Fibroblast of lung (primary cell): Measurements from ENCODE around the gene TLR4. TPM values are rescaled to one million over a fixed set of nuclear protein-coding genes. Genes with fewer than 3 reads are reported as not detected.

Experiments used
- DNase-seq, 2 donors: peaks; one replicate each; pipeline versions ENCODE4 v3.0.0 to v3.0.0-alpha.2; 2010; ENCODE audit warnings: low read depth in 2 of 2
- H2AFZ ChIP-seq: 2 replicates; pipeline ENCODE4 v1.5.1; 2012; ENCODE audit warnings: low read length, control low read depth, inconsistent platforms
- H3K27ac ChIP-seq: 2 replicates; pipeline ENCODE4 v1.5.1; 2011; ENCODE audit warnings: low read length, control low read depth; ENCODE audit not compliant: insufficient read depth
- H3K27me3 ChIP-seq: 2 replicates; pipeline ENCODE4 v1.5.1; 2011; ENCODE audit warnings: mild to moderate bottlenecking, low read length; ENCODE audit not compliant: control insufficient read depth, insufficient read depth
- H3K36me3 ChIP-seq: 2 replicates; pipeline ENCODE4 v1.5.1; 2011; ENCODE audit warnings: low read length; ENCODE audit not compliant: control insufficient read depth, insufficient read depth
- H3K4me1 ChIP-seq: 2 replicates; pipeline ENCODE4 v1.5.1; 2011; ENCODE audit warnings: low read length; ENCODE audit not compliant: control insufficient read depth, insufficient read depth; ENCODE audit errors: extremely low read depth
- H3K4me2 ChIP-seq: 2 replicates; pipeline ENCODE4 v1.5.1; 2011; ENCODE audit warnings: low read length, control low read depth; ENCODE audit not compliant: insufficient read depth; ENCODE audit errors: extremely low read depth
- H3K4me3 ChIP-seq, 4 experiments: fragments of 200-600 bp in 1 of 4; sonication (generic) in 1 of 4; replicated peaks in 1 of 4; 2 replicates each; pipeline ENCODE4 v1.5.1; 2011 to 2016; ENCODE audit warnings: low read length in 4 of 4, low read depth in 3 of 4, mild to moderate bottlenecking in 3 of 4, control low read depth in 2 of 4, inconsistent platforms in 1 of 4, mixed read lengths in 1 of 4; ENCODE audit not compliant: insufficient read depth in 1 of 4; ENCODE audit errors: control extremely low read depth in 1 of 4
- H3K79me2 ChIP-seq: 2 replicates; pipeline ENCODE4 v1.5.1; 2012; ENCODE audit warnings: mild to moderate bottlenecking, low read length, inconsistent platforms; ENCODE audit not compliant: control insufficient read depth, insufficient read depth
- H3K9ac ChIP-seq: 2 replicates; pipeline ENCODE4 v1.5.1; 2011; ENCODE audit warnings: mild to moderate bottlenecking, low read length, control low read depth; ENCODE audit not compliant: insufficient read depth
- H3K9me3 ChIP-seq: 2 replicates; pipeline ENCODE4 v1.5.1; 2012; ENCODE audit warnings: low read depth, low read length; ENCODE audit not compliant: control insufficient read depth, insufficient read depth
- H4K20me1 ChIP-seq: 2 replicates; pipeline ENCODE4 v1.5.1; 2011; ENCODE audit warnings: low read length; ENCODE audit not compliant: control insufficient read depth, insufficient read depth; ENCODE audit errors: extremely low read depth
- CTCF ChIP-seq, 2 donors: IDR thresholded peaks in 1 of 2; conservative IDR thresholded peaks in 1 of 2; 1 replicate in 1 of 2; 2 replicates in 1 of 2; pipeline ENCODE4 v1.5.1; 2011 to 2012; ENCODE audit warnings: low read length in 2 of 2, control low read depth in 1 of 2, inconsistent platforms in 1 of 2, low read depth in 1 of 2, mild to moderate bottlenecking in 1 of 2
- EZH2 ChIP-seq: IDR thresholded peaks from 2 replicates; pipeline ENCODE4 v1.5.1; 2012; ENCODE audit warnings: low read length, control low read depth, mild to moderate bottlenecking; ENCODE audit errors: missing control alignments
- polyA plus RNA-seq, 2 donors: library from polyadenylated mRNA; depleted of rRNA in 1 of 2; stranded (reverse) in 1 of 2; unstranded in 1 of 2; fragments of >200 nt; gene quantifications; 2 replicates each; pipeline ENCODE4 v1.2.1, GENCODE V29; 2011 to 2012; ENCODE audit warnings: missing spikeins in 1 of 2
- total RNA-seq: library from RNA; depleted of rRNA; stranded (reverse); fragments of >200 nt; gene quantifications from 2 replicates; pipeline ENCODE4 v1.2.1, GENCODE V29; 2014

The TLR4 gene
- total and polyA plus RNA-seq, 2 donors (not counting 1 experiment from before 2014, with no cell fraction given), result 2.2 to 2.6 TPM

- H3K27me3 ChIP-seq, result no peaks in the 10 kb centered on the region
- no peak overlapping the region for H2AFZ ChIP-seq
- no peaks in the 10 kb centered on the region for H3K9me3 ChIP-seq
- no peaks in the 10 kb centered on the region for H3K4me1 ChIP-seq
- no peaks in the 10 kb centered on the region for H4K20me1 ChIP-seq
- no peak for DNase-seq
- TF ChIP-seq CTCF (conservative IDR thresholded peaks at IDR 0.05 in 1 of 2, IDR thresholded peaks at IDR 0.05 in 1 of 2; ENCODE audit: low read depth in 1 of 2, low read length in 2 of 2) (no peak), EZH2 (no peak)
- no peak overlapping the region for H3K4me3 ChIP-seq
- no peaks in the 10 kb centered on the region for H3K79me2 ChIP-seq
- no peak overlapping the region for H3K27ac ChIP-seq
- no peaks in the 10 kb centered on the region for H3K36me3 ChIP-seq
- H3K9ac ChIP-seq, result no peak overlapping the region
- no peak overlapping the region for H3K4me2 ChIP-seq
Observed at GRCh38 chr9:117687532-117687931, 16.7 kb upstream of the TLR4 start.

GRCh38 chr9:117691367-117691766 lies 12.8 kb upstream of the TLR4 start:
- Histone ChIP-seq H2AFZ (no peak overlapping the region), H4K20me1 (no peaks in the 10 kb centered on the region), H3K36me3 (no peaks in the 10 kb centered on the region), H3K27me3 (no peaks in the 10 kb centered on the region), H3K4me1 (no peaks in the 10 kb centered on the region), H3K79me2 (no peaks in the 10 kb centered on the region), H3K4me2 (no peak overlapping the region), H3K9ac (no peak overlapping the region), H3K4me3 (no peak overlapping the region), H3K9me3 (no peaks in the 10 kb centered on the region), H3K27ac (no peak overlapping the region)
- no peak for DNase-seq
- no peak for TF ChIP-seq CTCF (conservative IDR thresholded peaks at IDR 0.05 in 1 of 2, IDR thresholded peaks at IDR 0.05 in 1 of 2; ENCODE audit: low read depth in 1 of 2, low read length in 2 of 2)
- TF ChIP-seq EZH2, result no peak

- H3K27ac ChIP-seq, result no peak overlapping the region
- no peak for TF ChIP-seq CTCF (conservative IDR thresholded peaks at IDR 0.05 in 1 of 2, IDR thresholded peaks at IDR 0.05 in 1 of 2; ENCODE audit: low read depth in 1 of 2, low read length in 2 of 2)
- TF ChIP-seq EZH2, result no peak
- no peaks in the 10 kb centered on the region for H3K27me3 ChIP-seq
- no peaks in the 10 kb centered on the region for H4K20me1 ChIP-seq
- no peaks in the 10 kb centered on the region for H3K79me2 ChIP-seq
- no peaks in the 10 kb centered on the region for H3K9me3 ChIP-seq
- H3K4me3 ChIP-seq, result no peak overlapping the region
- H2AFZ ChIP-seq, result no peak overlapping the region
- H3K4me2 ChIP-seq, result no peak overlapping the region
- H3K9ac ChIP-seq, result no peak overlapping the region
- H3K4me1 ChIP-seq, result no peaks in the 10 kb centered on the region
- no peak for DNase-seq
- H3K36me3 ChIP-seq, result no peaks in the 10 kb centered on the region
Observed at GRCh38 chr9:117696154-117696553, 8.0 kb upstream of the TLR4 start.
